Activated CD4-positive, CD25-positive, alpha-beta regulatory T cell treated with anti-CD3 and anti-CD28 coated beads, Interleukin-2, amount 50 U/mL, for 16 hours (primary cell): Measurements from ENCODE around the gene PTPN6.

Source experiments
- DNase-seq: peaks from one replicate; pipeline ENCODE4 v3.0.0-alpha.2; 2020; ENCODE audit warnings: low read depth, low spot score

Gene PTPN6

DNA sequence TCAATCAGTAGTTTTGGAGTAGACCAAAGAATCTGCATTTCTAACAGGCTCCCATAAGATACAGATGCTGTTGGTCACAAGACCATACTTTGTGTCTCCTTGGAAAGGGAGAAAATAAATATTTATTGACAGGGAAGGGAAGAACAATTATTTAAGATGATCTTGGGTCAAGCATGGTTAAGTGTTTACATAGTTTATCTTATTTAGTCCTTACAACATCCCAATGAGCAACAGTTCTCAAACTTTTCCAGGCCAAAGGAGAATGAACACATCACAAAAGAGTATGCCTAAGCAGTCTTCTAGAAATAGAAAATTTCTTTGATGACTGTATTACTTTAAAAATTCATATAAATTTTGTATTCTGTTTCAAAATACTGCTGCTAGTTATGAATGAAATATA, 58.4 kb downstream of the PTPN6 start:
- DNase-seq = no peak
